HEK293 (cell line): ENCODE results near the gene CD1C.

ENCODE experiments used
- REST ChIP-seq: fragments of 450-650 bp; formaldehyde crosslinking; IDR thresholded peaks from 2 replicates; pipeline ENCODE4 v1.5.1; 2016; ENCODE audit warnings: missing biosample characterization, missing genetic modification characterization
- SP3 ChIP-seq: fragments of 450-650 bp; formaldehyde crosslinking; IDR thresholded peaks from 2 replicates; pipeline ENCODE4 v1.5.1; 2016; ENCODE audit warnings: missing biosample characterization, missing genetic modification characterization
- SP7 ChIP-seq: fragments of 450-650 bp; formaldehyde crosslinking; IDR thresholded peaks from 2 replicates; pipeline ENCODE4 v1.5.1; 2016; ENCODE audit warnings: missing biosample characterization, missing genetic modification characterization
- ZNF10 ChIP-seq: fragments of 450-650 bp; formaldehyde crosslinking; IDR thresholded peaks from 2 replicates; pipeline ENCODE4 v1.5.1; 2017; ENCODE audit warnings: missing biosample characterization, missing genetic modification characterization
- ZNF121 ChIP-seq: fragments of 450-650 bp; formaldehyde crosslinking; IDR thresholded peaks from 2 replicates; pipeline ENCODE4 v1.5.1; 2016; ENCODE audit warnings: missing biosample characterization, missing genetic modification characterization
- ZNF24 ChIP-seq: fragments of 450-650 bp; formaldehyde crosslinking; IDR thresholded peaks from 2 replicates; pipeline ENCODE4 v1.5.1; 2016; ENCODE audit warnings: missing biosample characterization, missing genetic modification characterization
- ZNF280D ChIP-seq: fragments of 450-650 bp; formaldehyde crosslinking; IDR thresholded peaks from 2 replicates; pipeline ENCODE4 v1.5.1; 2016; ENCODE audit warnings: missing biosample characterization, missing genetic modification characterization
- ZNF335 ChIP-seq: fragments of 450-650 bp; formaldehyde crosslinking; conservative IDR thresholded peaks from 2 replicates; pipeline ENCODE4 v1.5.1; 2016; ENCODE audit warnings: missing biosample characterization, missing genetic modification characterization
- ZNF394 ChIP-seq: fragments of 450-650 bp; formaldehyde crosslinking; IDR thresholded peaks from 2 replicates; pipeline ENCODE4 v1.5.1; 2016; ENCODE audit warnings: missing biosample characterization, missing genetic modification characterization, mild to moderate bottlenecking, moderate library complexity, borderline replicate concordance
- ZNF398 ChIP-seq: fragments of 450-650 bp; formaldehyde crosslinking; IDR thresholded peaks from 2 replicates; pipeline ENCODE4 v1.5.1; 2017; ENCODE audit warnings: missing biosample characterization, missing genetic modification characterization
- ZNF426 ChIP-seq: fragments of 450-650 bp; formaldehyde crosslinking; IDR thresholded peaks from 2 replicates; pipeline ENCODE4 v1.5.1; 2017; ENCODE audit warnings: missing biosample characterization, missing genetic modification characterization, mild to moderate bottlenecking, inconsistent platforms, moderate library complexity
- ZNF513 ChIP-seq: fragments of 450-650 bp; IDR thresholded peaks from 2 replicates; pipeline ENCODE4 v1.5.1; 2018; ENCODE audit warnings: missing biosample characterization, missing genetic modification characterization
- ZNF518A ChIP-seq: fragments of 450-650 bp; formaldehyde crosslinking; conservative IDR thresholded peaks from 2 replicates; pipeline ENCODE4 v1.5.1; 2016; ENCODE audit warnings: low read depth, missing biosample characterization, missing genetic modification characterization
- ZNF571 ChIP-seq: fragments of 450-650 bp; formaldehyde crosslinking; IDR thresholded peaks from 2 replicates; pipeline ENCODE4 v1.5.0; 2017; ENCODE audit warnings: missing biosample characterization, missing genetic modification characterization
- ZNF600 ChIP-seq: fragments of 450-650 bp; formaldehyde crosslinking; IDR thresholded peaks from 2 replicates; pipeline ENCODE4 v1.5.1; 2016; ENCODE audit warnings: missing biosample characterization, missing genetic modification characterization
- ZNF645 ChIP-seq: fragments of 450-650 bp; formaldehyde crosslinking; IDR thresholded peaks from 2 replicates; pipeline ENCODE4; 2016; ENCODE audit warnings: missing biosample characterization, missing genetic modification characterization
- ZNF664 ChIP-seq: fragments of 450-650 bp; formaldehyde crosslinking; IDR thresholded peaks from 2 replicates; pipeline ENCODE4 v1.5.1; 2016; ENCODE audit warnings: missing biosample characterization, missing genetic modification characterization
- ZNF677 ChIP-seq: fragments of 450-650 bp; IDR thresholded peaks from 2 replicates; pipeline ENCODE4 v1.5.0; 2018; ENCODE audit warnings: missing biosample characterization, mild to moderate bottlenecking, missing genetic modification characterization, moderate library complexity
- ZNF701 ChIP-seq: fragments of 450-650 bp; formaldehyde crosslinking; IDR thresholded peaks from 2 replicates; pipeline ENCODE4 v1.5.1; 2016; ENCODE audit warnings: missing biosample characterization, missing genetic modification characterization
- ZNF707 ChIP-seq: fragments of 450-650 bp; formaldehyde crosslinking; IDR thresholded peaks from 2 replicates; pipeline ENCODE4 v1.5.1; 2016; ENCODE audit warnings: missing biosample characterization, missing genetic modification characterization
- ZNF785 ChIP-seq: fragments of 450-650 bp; formaldehyde crosslinking; IDR thresholded peaks from 2 replicates; pipeline ENCODE4 v1.5.1; 2016; ENCODE audit warnings: missing biosample characterization, missing genetic modification characterization
- ZNF792 ChIP-seq: fragments of 450-650 bp; formaldehyde crosslinking; IDR thresholded peaks from 2 replicates; pipeline ENCODE4 v1.5.1; 2016; ENCODE audit warnings: missing biosample characterization, missing genetic modification characterization
- ZNF843 ChIP-seq: fragments of 450-650 bp; formaldehyde crosslinking; IDR thresholded peaks from 2 replicates; pipeline ENCODE4 v1.5.1; 2016; ENCODE audit warnings: missing biosample characterization, missing genetic modification characterization

CD1C gene

GRCh38 chr1:158259117-158259516 is 30.6 kb upstream of the CD1C start (continued):
- no peak for TF ChIP-seq ZNF600
- TF ChIP-seq ZNF701 (tag by site-specific recombination) = no peak
- TF ChIP-seq ZNF677 (tag by site-specific recombination) = no peak
- TF ChIP-seq ZNF707 (tag by site-specific recombination) = no peak
- TF ChIP-seq ZNF398 = no peak
- no peak for TF ChIP-seq SP7 (tag by site-specific recombination)
- no peak for TF ChIP-seq ZNF785 (tag by site-specific recombination)
- peak; percentile 92 for TF ChIP-seq ZNF394
- TF ChIP-seq ZNF645 (tag by site-specific recombination) = no peak
- no peak for TF ChIP-seq ZNF280D (tag by site-specific recombination)
- TF ChIP-seq ZNF121 (tag by site-specific recombination) = no peak
- TF ChIP-seq ZNF792 (tag by site-specific recombination) = no peak
- no peak for TF ChIP-seq SP3 (tag by site-specific recombination)
- peak; percentile 89 for TF ChIP-seq ZNF518A (tag by site-specific recombination)
- peak; percentile 65; the same call in 1 of the 2 replicates for TF ChIP-seq ZNF664 (tag by site-specific recombination)
- no peak for TF ChIP-seq ZNF513
- TF ChIP-seq ZNF426 (tag by site-specific recombination) = peak; percentile 91
- TF ChIP-seq ZNF571 (tag by site-specific recombination) = no peak
- no peak for TF ChIP-seq ZNF335 (tag by site-specific recombination)
- no peak for TF ChIP-seq ZNF24 (tag by site-specific recombination)
- TF ChIP-seq REST (tag by site-specific recombination) = peak; percentile 61; the same call in 1 of the 2 replicates
- TF ChIP-seq ZNF10 (tag by site-specific recombination) = no peak
- no peak for TF ChIP-seq ZNF843
